ENCODE results near the gene CA5B. TPM values are rescaled to one million over a fixed set of nuclear protein-coding genes. Genes with fewer than 3 reads are reported as not detected.
A peak's percentile ranks its signal among the peaks of the same experiment; 100 is the strongest.
"Not testable (repeated sequence)": the region's sequence is repeated elsewhere in the genome, so short reads cannot be mapped to it uniquely, and the experiment has no call there.

The CA5B gene, protein sequence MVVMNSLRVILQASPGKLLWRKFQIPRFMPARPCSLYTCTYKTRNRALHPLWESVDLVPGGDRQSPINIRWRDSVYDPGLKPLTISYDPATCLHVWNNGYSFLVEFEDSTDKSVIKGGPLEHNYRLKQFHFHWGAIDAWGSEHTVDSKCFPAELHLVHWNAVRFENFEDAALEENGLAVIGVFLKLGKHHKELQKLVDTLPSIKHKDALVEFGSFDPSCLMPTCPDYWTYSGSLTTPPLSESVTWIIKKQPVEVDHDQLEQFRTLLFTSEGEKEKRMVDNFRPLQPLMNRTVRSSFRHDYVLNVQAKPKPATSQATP
- total RNA-seq = 1 to 10 TPM in 3 of 4 donors, under 1 TPM in 1; 0.24 to 3.4 (median 1.8) TPM

DNA sequence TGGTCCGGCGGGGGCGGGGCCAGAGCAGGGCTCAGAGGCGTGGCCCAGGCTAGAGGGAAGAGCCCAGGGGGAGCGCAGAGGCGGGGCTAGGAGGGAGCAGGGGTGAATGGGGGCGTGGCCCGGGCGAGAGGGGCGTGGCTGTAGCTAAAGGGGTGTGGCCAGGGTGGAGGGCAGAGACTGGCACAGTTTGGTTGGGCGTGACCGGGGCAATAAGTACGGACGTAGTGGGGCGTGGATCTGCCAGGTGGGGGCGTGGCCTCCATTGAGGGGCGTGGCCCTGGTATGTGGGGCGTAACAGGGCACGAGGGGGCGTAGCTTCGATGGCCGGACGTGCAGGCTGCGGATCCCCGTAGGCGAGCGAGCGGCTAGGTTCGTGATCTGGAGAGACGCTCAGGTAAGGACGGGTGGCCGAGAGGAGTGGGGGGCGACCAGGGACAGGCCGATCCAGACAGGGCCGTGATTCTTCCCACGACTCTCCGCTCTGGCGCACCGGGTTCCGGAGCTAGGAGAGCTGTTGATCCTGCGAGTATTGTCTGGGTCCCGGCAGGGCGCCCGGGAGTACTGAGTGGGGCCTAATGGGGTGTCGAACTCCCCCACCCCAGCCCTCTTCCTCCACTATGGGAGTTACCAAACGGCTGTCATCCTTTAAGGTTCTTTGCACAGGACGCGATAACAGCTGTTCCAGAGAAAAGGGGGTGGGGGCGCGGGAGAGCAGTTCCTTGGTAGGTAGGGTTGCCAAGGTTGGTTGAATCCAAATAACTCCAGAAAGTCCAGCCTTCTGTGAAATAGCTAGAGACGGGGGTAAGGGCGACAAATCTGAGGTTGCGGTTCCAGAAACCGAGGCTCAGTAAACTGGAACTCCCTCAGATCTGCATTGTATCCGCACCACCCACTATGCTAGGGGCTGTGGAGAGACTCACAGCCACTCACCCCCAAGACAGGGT is at the start of gene CA5B:
TSS of gene CA5B (plus strand) at position 312 of the 944 bp plus-strand sequence. CDS start 11,754 bp downstream, outside the sequence.
- intact Hi-C loops (cut with DNase I; ENCODE audit: low total_unique reads) = loop anchor here (5.0 kb wide), 1 partner anchor 61 kb away; no protein-coding TSS in a partner anchor
- Histone ChIP-seq H3K27me3 (no peaks in the 10 kb centered on the region), H3K4me3 (peak within 1 kb of the TSS; percentile 48 to 59 (median 54)), H3K27ac (peak within 1 kb of the TSS; percentile 15 to 46 (median 40)), H3K36me3 (no peaks in the 10 kb centered on the region), H3K4me1 (peaks cover 0 to 4% of the 10 kb centered on the region in 2 donors), H3K9me3 (no peaks in the 10 kb centered on the region)
- peak; percentile 96 to 97 for ATAC-seq
- TF ChIP-seq, protein P1, sequence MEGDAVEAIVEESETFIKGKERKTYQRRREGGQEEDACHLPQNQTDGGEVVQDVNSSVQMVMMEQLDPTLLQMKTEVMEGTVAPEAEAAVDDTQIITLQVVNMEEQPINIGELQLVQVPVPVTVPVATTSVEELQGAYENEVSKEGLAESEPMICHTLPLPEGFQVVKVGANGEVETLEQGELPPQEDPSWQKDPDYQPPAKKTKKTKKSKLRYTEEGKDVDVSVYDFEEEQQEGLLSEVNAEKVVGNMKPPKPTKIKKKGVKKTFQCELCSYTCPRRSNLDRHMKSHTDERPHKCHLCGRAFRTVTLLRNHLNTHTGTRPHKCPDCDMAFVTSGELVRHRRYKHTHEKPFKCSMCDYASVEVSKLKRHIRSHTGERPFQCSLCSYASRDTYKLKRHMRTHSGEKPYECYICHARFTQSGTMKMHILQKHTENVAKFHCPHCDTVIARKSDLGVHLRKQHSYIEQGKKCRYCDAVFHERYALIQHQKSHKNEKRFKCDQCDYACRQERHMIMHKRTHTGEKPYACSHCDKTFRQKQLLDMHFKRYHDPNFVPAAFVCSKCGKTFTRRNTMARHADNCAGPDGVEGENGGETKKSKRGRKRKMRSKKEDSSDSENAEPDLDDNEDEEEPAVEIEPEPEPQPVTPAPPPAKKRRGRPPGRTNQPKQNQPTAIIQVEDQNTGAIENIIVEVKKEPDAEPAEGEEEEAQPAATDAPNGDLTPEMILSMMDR (IDR thresholded peaks at IDR 0.05 in 4 of 5, conservative IDR thresholded peaks at IDR 0.05 in 1 of 5) = no peak
- no peak for TF ChIP-seq POLR2A (IDR thresholded peaks at IDR 0.05)
- peak; percentile 78 to 92 for DNase-seq
- in situ Hi-C loops (cut with MboI; ENCODE audit: low sequenced_read_pairs in 4 of 4) = no loop called here

DNA sequence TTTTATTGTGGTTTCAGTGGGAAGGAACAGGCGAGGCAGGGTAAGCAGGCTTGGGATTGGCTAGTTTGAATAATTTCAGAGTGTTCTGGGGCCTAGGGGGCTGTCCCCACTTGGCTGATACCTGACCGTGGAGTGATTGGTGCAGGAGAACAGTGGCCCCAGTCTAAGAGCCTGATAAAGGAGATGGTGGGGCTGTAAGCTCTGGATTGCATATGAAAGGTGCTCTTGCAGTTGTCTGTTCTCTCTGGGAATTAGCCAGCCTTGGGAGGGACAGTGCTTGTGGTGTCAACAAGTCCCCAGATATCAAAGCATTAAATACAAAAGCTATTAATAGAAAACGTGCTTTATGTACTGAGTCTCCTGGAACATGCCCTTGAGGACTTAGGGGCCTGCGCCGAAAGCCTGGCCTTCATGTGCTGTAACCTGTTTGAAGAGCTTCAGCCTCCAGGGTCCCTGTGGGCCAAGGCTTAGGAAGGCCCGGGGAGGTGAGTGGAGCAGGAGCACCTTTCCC is 43.1 kb upstream of the CA5B start:
- H3K27me3 ChIP-seq = no peaks in the 10 kb centered on the region
- H3K36me3 ChIP-seq = peaks cover 0 to 3% of the 10 kb centered on the region in 2 donors
- in situ Hi-C loops (cut with MboI; ENCODE audit: low sequenced_read_pairs in 4 of 4) = loop anchor here in 2 of 4 donors (25.0 kb wide), 1 partner anchor 1017 kb away; the partner anchor contains the start of genes CTPS2 (in 2 of the 2) and SYAP1 (in 2 of the 2)
- DNase-seq (peak; percentile 19 to 34), ATAC-seq (peak; percentile 95 to 96)
- H3K27ac ChIP-seq = peak overlapping the region; percentile 50 to 71 (median 62)
- no peak for TF ChIP-seq POLR2A (IDR thresholded peaks at IDR 0.05)
- TF ChIP-seq, protein P1 (IDR thresholded peaks at IDR 0.05 in 4 of 5, conservative IDR thresholded peaks at IDR 0.05 in 1 of 5) = no peak
- intact Hi-C loops (cut with DNase I; ENCODE audit: low total_unique reads) = no loop called here
- no peaks in the 10 kb centered on the region for H3K9me3 ChIP-seq
- peaks cover 6 to 9% of the 10 kb centered on the region in 2 donors for H3K4me1 ChIP-seq
- no peak overlapping the region for H3K4me3 ChIP-seq

DNA sequence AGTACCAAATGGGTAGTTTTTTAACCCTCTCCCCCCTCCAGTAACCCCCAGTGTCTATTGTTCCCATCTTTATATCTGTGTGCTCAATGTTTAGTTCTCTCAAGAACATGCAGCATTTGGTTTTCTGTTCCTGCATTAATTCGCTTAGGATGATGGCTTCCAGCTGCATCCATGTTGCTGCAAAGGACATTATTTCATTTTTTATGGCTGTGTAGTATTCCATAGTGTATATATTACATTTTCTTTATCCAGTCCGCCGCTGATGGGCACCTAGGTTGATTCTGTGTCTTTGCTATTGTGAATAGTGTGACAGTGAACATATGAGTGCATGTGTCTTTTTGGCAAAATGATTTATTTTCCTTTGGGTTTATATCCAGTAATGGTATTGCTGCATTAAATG is 41.6 kb upstream of the CA5B start:
- intact Hi-C loops (cut with DNase I; ENCODE audit: low total_unique reads) (no loop called here), in situ Hi-C loops (cut with MboI; ENCODE audit: low sequenced_read_pairs in 4 of 4) (loop anchor here in 2 of 4 donors (25.0 kb wide), 1 partner anchor 1016 kb away; the partner anchor contains the start of genes CTPS2 (in 2 of the 2) and SYAP1 (in 2 of the 2))
- ATAC-seq (no peak), DNase-seq (no peak)
- no peak overlapping the region for H3K27ac ChIP-seq
- H3K4me1 ChIP-seq = peaks cover 6 to 9% of the 10 kb centered on the region in 2 donors
- no peak for TF ChIP-seq POLR2A (IDR thresholded peaks at IDR 0.05)
- TF ChIP-seq, protein P1 (IDR thresholded peaks at IDR 0.05 in 4 of 5, conservative IDR thresholded peaks at IDR 0.05 in 1 of 5) = no peak
- H3K4me3 ChIP-seq = no peak overlapping the region
- H3K27me3 ChIP-seq = no peaks in the 10 kb centered on the region
- H3K9me3 ChIP-seq = no peaks in the 10 kb centered on the region
- H3K36me3 ChIP-seq = no peaks in the 10 kb centered on the region

DNA sequence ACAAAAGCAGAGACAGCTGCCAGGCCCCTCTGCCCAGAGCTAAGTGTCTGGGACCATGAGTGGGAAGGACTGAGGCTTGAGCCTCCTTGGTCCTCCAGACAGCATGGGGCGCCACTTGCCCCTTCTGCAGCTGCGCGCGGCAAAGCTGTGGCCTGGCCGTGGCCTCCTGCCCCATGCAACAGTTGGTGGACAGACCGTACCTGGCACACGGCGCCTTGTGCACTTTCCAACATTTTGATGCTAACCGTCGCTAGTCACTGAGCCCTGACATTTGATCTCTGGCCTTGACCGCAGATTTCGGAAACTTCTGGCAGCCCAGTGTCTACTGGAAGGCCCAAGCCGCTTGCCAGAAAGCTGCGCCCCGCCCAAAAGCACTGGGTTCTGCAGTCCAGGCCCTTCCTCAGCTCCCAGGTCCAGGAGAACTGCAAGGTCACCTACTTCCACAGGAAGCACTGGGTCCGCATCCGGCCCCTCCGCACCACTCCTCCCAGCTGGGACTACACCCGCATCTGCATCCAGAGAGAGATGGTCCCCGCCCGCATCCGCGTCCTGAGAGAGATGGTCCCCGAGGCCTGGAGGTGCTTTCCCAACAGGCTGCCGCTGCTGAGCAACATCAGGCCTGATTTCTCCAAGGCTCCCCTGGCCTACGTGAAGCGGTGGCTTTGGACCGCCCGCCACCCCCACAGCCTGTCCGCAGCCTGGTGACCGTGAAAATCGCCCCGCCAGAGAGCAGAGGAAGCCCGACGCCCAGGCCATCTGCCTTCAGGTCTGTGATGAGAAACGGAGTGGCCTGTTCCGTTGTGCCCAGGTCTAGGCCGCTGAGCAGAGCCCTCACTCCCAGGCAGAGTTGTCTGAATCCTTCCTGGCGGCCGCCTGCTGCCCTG is 35.3 kb upstream of the CA5B start:
- Histone ChIP-seq H3K4me3 (no peak overlapping the region), H3K4me1 (no peaks in the 10 kb centered on the region), H3K27ac (peak overlapping the region in 2 of 4 donors; percentile 39 to 52), H3K9me3 (no peaks in the 10 kb centered on the region), H3K27me3 (no peaks in the 10 kb centered on the region), H3K36me3 (no peaks in the 10 kb centered on the region)
- TF ChIP-seq POLR2A (IDR thresholded peaks at IDR 0.05) = no peak
- TF ChIP-seq, protein P1 (IDR thresholded peaks at IDR 0.05 in 4 of 5, conservative IDR thresholded peaks at IDR 0.05 in 1 of 5) = no peak
- intact Hi-C loops (cut with DNase I; ENCODE audit: low total_unique reads) (no loop called here), in situ Hi-C loops (cut with MboI; ENCODE audit: low sequenced_read_pairs in 4 of 4) (no loop called here)
- peak; percentile 38 to 77 for DNase-seq
- ATAC-seq = peak; percentile 85 to 99

DNA sequence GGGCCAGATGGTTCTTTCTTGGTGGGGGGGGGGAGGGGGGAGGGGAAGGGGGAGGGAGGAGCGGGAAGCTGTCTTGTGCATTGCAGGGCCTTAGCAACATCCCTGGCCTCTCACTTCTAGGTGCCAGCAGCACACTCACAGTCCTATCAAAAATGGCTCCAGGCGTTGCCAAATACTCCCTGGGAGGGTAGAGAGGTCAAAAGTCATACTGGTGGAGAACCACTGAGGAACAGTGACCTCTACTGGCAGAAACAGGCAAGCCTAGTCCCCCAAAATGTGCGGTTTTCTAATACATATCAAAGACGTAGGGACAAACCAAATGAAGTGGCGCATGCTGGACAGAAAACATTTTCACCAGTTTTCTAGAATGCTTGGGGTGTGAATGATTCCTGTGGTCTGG is 34.3 kb upstream of the CA5B start:
- ATAC-seq; intact Hi-C loops (cut with DNase I; ENCODE audit: low total_unique reads): not testable (repeated sequence)

DNA sequence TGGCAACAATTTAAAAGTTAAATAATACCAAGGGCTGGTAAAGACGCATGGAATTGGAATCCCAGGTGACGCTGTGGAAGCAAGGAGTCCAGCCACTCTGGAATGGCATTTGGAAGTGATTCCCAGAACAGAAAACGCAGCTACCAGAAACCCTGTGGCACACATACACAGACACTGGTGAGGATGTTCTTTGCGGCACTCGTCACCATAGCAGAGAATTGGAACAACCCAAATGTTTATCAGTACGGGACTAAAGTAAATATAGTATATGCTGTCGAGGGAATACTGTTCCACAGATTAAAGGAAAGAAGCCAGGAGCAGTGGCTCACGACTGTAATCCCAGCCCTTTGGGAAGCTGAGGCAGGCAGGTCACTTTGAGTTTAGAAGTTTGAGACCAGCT is 33.8 kb upstream of the CA5B start:
- H3K4me1 ChIP-seq; H3K36me3 ChIP-seq; intact Hi-C loops (cut with DNase I; ENCODE audit: low total_unique reads); H3K9me3 ChIP-seq; H3K27me3 ChIP-seq; H3K27ac ChIP-seq; DNase-seq; H3K4me3 ChIP-seq; in situ Hi-C loops (cut with MboI; ENCODE audit: low sequenced_read_pairs in 4 of 4): not testable (repeated sequence)
- peak in 1 of 2 donors; percentile 52 for ATAC-seq

More for the DNA sequence above, 34.3 kb upstream of the CA5B start:
- H3K4me1 ChIP-seq; H3K9me3 ChIP-seq; DNase-seq; in situ Hi-C loops (cut with MboI; ENCODE audit: low sequenced_read_pairs in 4 of 4); H3K27ac ChIP-seq; H3K4me3 ChIP-seq; H3K27me3 ChIP-seq; H3K36me3 ChIP-seq: not testable (repeated sequence)
